ENCODE data around the gene NFIA.
"Not testable (repeated sequence)": the region's sequence is repeated elsewhere in the genome, so short reads cannot be mapped to it uniquely, and the experiment has no call there.

Gene NFIA

DNA sequence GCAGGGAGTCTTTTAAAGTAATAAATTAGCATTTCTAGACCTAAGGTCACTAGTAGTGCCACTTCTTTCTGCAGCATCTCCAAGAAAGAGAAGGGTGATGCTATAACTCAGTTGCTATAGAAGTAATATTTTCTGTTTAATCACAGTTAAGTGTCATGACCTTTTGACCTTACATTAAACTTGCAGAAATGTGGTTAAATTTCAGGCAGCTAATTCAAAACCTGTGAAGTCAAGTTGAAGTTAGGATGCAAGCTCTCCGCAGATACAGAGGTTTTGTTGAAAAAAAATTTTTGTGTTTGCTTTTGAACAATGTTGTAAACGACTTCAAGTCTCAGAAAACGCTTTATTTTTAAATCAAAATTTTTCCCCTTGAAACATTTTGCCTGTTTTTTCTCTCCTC, 193.9 kb downstream of the NFIA start:
- no peak for DNase-seq

DNA sequence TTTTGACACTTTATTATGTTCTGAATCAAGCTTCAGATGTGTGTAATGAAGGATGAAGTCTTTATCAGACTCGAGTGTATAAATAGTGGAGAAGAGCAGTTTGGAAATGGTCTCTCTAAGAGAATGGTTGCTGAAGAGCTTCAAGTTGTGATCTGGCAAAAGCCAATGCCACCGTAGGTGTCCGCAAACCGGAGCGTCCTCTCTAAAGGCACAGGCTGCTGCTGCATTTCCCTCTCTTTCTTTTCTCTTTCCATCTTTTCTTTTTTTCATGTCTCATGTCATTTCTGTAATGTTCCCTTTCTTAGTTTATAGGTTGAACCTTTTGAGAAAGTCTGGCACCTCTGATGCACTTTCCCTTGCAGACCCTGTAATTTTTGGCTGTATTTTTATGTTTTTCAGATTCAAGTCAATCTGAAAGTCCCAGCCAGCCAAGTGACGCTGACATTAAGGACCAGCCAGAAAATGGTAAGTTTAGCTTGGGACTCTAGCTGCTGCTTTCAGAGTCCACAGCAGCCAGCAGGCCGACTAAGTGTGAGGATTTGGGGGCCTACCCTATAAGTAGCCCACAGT, 194.8 kb downstream of the NFIA start:
- no peak for DNase-seq

- not testable (repeated sequence) for DNase-seq
These were observed 196.1 kb downstream of the NFIA start for GRCh38 chr1:61278503-61278902.

DNA sequence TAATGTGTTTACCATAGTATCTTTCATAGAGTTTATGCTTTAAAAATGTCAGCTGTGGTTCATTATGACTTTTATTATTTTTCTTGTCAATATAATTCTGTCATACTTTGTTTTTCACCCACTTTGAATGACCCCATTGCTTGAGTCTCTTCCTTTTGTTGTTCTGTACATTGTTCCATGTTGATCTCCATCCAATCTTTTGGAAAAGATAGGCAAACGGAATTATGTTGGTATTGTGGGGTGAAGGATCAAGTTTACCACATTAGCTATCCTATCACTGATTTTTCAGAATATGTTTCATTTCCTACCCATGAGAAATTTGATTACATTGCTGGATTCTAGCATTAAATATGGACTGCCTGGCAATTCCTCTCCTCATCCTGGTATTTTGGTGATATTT, 196.6 kb downstream of the NFIA start:
- DNase-seq = no peak

- DNase-seq = no peak
These were observed 197.2 kb downstream of the NFIA start for GRCh38 chr1:61279570-61279969.

DNA sequence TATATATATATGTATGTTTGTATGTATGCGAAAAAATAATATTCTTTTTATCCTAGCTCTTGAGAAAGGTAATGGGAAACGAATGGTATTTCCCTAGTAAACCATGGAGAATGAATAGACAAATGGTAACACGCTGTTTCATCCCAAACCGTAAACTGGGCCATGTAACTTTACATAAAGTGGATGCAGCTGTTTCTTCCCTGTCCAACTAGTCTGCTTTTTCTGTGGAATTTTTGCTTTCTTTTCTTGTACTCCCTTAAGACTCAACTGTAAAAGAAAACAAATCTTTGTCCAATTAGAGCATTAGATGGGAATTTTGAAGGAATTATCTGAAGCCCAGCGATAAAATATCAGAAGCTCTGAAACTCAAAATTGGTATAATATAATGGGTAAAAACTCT, 198.1 kb downstream of the NFIA start:
- no peak for DNase-seq

DNA sequence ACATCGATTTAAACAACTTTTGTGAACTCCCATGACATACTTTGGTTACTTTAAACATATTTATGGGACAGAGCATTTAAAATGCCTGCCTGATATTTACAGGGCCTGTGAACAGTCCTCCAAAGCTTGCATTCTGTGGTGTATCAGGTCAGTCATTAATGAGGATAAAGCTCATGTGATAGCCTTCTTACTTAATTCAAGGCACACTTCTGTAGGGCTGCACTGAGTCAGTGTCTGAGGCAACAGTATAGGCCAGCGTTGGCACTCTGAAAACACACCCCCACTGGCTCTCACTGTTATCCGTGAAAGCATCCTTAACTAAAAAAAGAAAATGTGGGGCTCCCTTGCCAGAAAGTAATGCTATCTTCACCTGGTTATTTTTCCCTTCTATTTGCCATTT, 200.0 kb downstream of the NFIA start:
- no peak for DNase-seq

DNA sequence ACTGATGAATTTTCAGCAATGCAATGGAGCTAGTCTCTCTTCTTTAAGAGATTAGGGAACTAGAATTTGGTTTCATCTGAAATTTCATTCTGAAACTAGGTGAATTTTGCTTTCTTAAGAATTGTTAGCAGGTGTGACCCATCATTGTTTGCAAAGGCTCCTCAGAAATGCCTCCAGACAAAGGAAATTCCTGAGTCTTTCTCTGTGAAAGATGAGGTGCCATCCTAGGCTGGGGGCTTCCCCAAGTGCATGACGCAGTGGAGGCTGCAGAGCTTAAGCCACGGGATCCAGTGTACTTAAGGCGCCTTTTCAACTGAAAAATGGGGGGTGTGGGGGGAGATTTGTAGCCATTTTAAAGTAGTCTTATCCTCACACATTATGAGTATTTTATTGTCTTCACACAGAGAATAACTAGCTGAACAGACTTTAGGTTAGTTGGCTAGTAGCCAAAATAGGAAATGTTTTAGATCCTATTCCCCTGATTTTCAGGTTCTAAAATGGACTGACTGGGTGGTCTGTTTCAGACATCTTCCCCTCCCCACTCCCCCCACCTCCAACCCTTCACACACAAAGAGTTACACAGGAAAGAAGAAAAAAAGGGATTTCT, 202.0 kb downstream of the NFIA start:
- no peak for DNase-seq

GRCh38 chr1:61284936-61285335, 202.6 kb downstream of the NFIA start:
- DNase-seq = no peak

GRCh38 chr1:61285371-61285885, 203.1 kb downstream of the NFIA start:
- no peak for DNase-seq

GRCh38 chr1:61287014-61287413, 204.7 kb downstream of the NFIA start:
- DNase-seq = peak; percentile 77

DNA sequence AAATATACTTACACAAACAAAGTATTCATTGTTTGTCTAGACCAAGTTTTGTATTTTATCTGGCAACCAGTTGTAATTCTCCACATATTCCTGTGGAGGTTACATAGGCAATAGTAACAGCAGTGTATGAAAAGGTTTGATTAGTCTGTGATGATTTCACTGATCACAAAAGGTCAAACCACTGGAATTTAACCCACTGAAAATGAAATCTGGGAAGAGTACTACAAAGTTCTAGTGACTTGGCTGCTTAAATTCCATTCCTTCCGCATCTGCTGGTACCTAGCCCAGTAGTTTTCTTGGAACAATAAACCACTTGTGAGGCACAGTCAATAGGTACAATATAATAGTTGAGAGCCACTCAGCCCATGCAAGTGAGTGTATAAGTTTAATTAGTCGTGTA, 205.4 kb downstream of the NFIA start:
- DNase-seq = peak; percentile 89

- DNase-seq = no peak
These were observed 207.1 kb downstream of the NFIA start for GRCh38 chr1:61289232-61290098.

- no peak for DNase-seq
These were observed 208.2 kb downstream of the NFIA start for GRCh38 chr1:61290525-61290924.

- DNase-seq = no peak
These were observed 210.8 kb downstream of the NFIA start for GRCh38 chr1:61293197-61293596.

DNA sequence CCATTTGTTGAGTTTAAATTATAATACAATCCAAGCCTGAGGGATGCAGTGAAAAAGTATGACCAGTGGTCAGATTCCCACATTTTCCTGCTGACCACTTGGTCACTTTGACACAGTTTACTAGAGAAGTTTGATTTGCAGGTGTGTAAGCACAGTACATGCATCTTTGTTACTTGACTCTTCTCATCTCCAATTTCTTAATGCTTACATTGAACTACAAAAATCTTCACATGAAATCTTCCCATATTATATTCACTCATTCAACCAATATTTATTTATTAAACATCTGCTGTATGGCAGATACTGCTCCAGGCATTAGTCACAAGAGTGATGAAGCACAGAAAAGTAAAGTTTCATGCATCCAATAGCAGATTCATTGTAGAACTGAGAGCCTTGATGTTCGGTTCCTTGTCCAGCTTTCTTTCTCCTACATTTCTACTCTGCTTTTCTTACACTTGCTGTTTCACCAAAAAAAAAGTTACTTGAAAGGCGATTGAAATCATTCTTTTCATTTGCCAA, 211.7 kb downstream of the NFIA start:
- DNase-seq = no peak

- no peak for DNase-seq
These were observed 212.6 kb downstream of the NFIA start for GRCh38 chr1:61294930-61295329.

DNA sequence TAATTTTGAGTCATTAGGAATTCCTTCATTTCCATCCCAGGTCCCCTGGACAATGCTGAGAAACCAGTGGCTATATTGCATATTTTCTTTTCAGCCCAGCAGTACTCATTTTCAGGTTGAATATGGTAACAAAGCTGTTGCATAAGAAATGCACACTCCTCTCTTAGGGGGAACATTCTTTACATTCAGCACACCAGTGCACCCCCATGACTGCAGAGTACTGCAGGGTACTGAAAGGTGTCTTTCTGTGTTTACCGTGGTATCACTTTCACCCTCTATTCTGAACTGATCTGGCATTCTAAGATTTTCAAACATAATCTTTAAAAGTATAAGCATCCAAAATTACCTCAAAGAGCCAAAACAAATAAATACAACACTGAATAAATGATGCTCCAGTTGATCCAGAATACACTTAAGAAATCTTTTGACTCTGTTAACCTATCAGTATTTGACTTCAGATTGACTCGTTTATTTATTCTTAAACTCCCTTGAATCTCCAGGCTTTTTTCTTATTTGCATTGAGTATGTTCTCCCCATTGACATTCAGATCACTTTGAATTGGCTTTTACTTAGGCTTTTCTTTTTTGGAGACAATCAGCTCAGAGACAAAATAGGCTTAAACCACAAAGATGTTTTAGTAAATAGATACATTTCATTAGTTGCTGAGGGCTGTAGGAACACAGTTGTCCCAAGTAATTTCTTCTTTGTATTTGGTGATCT, 213.6 kb downstream of the NFIA start:
- no peak for DNase-seq

DNA sequence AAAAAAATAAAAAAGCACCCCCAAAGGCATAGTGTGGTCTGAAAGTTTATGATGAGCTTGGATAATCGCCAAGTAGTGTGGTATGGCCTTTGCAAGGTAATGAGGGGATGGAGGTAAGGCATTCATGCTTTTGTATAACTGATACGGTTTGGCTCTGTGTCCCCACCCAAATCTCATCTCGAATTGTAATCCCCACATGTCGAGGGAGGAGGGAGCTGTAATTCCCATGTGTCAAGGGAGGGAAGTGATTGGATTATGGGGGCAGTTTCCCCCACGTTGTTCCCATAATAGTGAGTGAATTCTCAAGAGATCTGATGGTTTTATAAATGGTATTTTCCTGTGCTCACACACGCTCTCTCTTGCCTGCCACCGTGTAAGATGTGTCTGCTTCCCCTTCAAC, 215.5 kb downstream of the NFIA start:
- DNase-seq = no peak

DNA sequence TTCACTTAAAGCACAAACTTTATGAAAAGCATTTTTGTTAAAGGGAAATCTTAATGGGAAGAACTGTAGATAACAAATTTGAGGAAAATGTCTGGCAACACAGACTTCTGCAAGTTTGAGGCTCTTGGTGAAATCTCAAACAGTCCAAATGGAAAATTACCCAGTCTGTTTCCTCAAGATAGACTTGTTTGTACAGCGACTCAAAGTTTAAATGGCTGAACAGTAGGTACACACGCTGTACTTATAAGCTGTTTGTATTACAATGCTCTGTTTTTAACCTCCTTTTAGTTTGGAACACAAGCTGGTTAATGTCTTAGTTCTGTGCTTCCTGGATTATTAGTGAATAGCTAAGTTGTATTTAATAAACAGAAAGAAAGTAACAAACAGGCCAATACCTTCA, 217.1 kb downstream of the NFIA start:
- DNase-seq = no peak

- DNase-seq = no peak
These were observed 218.5 kb downstream of the NFIA start for GRCh38 chr1:61300899-61301298.

- DNase-seq = peak; percentile 79
These were observed 219.7 kb downstream of the NFIA start for GRCh38 chr1:61301824-61302657.
